ENCODE results near the gene TTC3.

DNA sequence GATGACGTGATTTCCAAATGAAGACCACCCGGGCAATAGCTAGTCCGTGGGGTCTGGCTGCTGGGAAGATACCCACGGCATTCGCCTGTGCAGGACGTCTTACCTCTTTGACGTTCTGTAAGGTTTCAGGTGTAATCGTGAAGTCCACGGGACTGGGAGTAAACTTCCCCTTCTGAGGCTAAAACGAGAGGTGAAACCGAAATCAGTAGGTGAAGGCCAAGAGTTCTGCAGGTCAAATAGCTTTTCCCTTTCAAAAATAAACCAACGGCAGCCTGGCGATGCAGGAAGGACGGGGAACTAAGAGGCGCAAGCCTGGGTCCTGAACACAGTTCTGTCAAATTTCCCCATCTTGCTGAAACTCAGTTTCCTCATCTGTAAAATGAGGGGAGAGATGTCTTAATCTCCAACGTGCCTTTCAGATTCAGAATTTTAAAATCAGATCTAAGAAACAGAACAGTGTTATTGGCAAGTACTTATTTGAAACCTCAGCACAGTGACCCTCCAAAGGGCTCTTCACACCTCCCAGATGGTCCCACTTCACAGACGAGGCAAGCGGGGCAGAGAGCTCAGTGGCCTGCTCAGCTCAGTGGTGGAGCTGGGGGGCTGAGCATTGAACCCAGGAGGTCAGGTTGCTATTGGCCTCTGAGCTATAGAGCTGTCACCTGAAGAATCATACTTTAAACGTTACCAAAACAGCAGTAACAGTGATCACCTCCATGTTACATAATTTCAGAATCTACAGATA lies 159.4 kb downstream of the TTC3 start:
- TF ChIP-seq, protein P1, sequence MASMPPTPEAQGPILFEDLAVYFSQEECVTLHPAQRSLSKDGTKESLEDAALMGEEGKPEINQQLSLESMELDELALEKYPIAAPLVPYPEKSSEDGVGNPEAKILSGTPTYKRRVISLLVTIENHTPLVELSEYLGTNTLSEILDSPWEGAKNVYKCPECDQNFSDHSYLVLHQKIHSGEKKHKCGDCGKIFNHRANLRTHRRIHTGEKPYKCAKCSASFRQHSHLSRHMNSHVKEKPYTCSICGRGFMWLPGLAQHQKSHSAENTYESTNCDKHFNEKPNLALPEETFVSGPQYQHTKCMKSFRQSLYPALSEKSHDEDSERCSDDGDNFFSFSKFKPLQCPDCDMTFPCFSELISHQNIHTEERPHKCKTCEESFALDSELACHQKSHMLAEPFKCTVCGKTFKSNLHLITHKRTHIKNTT (CRISPR knock-in tag; IDR thresholded peaks at IDR 0.05) = no peak
- TF ChIP-seq RFX1 (IDR thresholded peaks at IDR 0.05) (no peak), TEAD3 (CRISPR knock-in tag; optimal IDR thresholded peaks at IDR 0.05; ENCODE audit: borderline replicate concordance) (no peak), NFIC (IDR thresholded peaks at IDR 0.05; ENCODE audit: low read length) (no peak)

Measured in HepG2 (cell line).